Loucy (cell line): ENCODE measurements around the gene PIGR.

ENCODE experiments used
- H2AFZ ChIP-seq: fragments of 200-600 bp; sonication (generic); 2 replicates; pipeline ENCODE4 v1.6.0; 2016; ENCODE audit warnings: antibody characterized with exemption, mild to moderate bottlenecking, low read length, moderate library complexity
- H3F3A ChIP-seq: fragments of 200-600 bp; 2 replicates; pipeline ENCODE4 v1.6.0; 2016; ENCODE audit warnings: antibody characterized with exemption, low read depth, mild to moderate bottlenecking
- H3K27me3 ChIP-seq: fragments of 200-600 bp; sonication (generic); 2 replicates; pipeline ENCODE4 v1.6.1; 2014; ENCODE audit warnings: low read length, mild to moderate bottlenecking; ENCODE audit not compliant: insufficient read depth, poor library complexity, severe bottlenecking
- H3K36me3 ChIP-seq: fragments of 200-600 bp; sonication (generic); 2 replicates; pipeline ENCODE4 v1.6.1; 2016; ENCODE audit warnings: low read length; ENCODE audit not compliant: insufficient read depth
- H3K4me1 ChIP-seq: fragments of 200-600 bp; sonication (generic); 2 replicates; pipeline ENCODE4 v1.5.1; 2014; ENCODE audit warnings: low read length, mild to moderate bottlenecking; ENCODE audit not compliant: insufficient read depth, poor library complexity, severe bottlenecking
- H3K4me2 ChIP-seq: fragments of 200-600 bp; sonication (generic); 2 replicates; pipeline ENCODE4 v1.6.0; 2014; ENCODE audit warnings: antibody characterized with exemption, low read length, low read depth, mild to moderate bottlenecking; ENCODE audit not compliant: poor library complexity, severe bottlenecking
- H3K4me3 ChIP-seq: fragments of 200-600 bp; sonication (generic); 2 replicates; pipeline ENCODE4 v1.5.1; 2014; ENCODE audit warnings: low read length, mild to moderate bottlenecking, mixed read lengths; ENCODE audit not compliant: poor library complexity, severe bottlenecking
- H3K79me2 ChIP-seq: fragments of 200-600 bp; sonication (generic); 2 replicates; pipeline ENCODE4 v1.6.1; 2014; ENCODE audit warnings: low read length; ENCODE audit not compliant: insufficient read depth
- H3K9ac ChIP-seq: fragments of 200-600 bp; sonication (generic); 2 replicates; pipeline ENCODE4 v1.6.0; 2014; ENCODE audit warnings: mild to moderate bottlenecking, low read depth, low read length, moderate library complexity; ENCODE audit not compliant: poor library complexity, severe bottlenecking
- H3K9me2 ChIP-seq: fragments of 200-600 bp; sonication (generic); replicated peaks from 2 replicates; pipeline ENCODE4 v1.6.1; 2016; ENCODE audit warnings: low read depth, low read length, mixed read lengths
- H3K9me3 ChIP-seq: fragments of 200-600 bp; sonication (generic); 2 replicates; pipeline ENCODE4 v1.6.1; 2014; ENCODE audit warnings: mild to moderate bottlenecking, antibody characterized with exemption, low read length, low read depth; ENCODE audit not compliant: insufficient read depth
- H4K20me1 ChIP-seq: fragments of 200-600 bp; sonication (generic); 2 replicates; pipeline ENCODE4 v1.6.0; 2014; ENCODE audit warnings: antibody characterized with exemption, low read length, mild to moderate bottlenecking; ENCODE audit not compliant: insufficient read depth, poor library complexity, severe bottlenecking
- CTCF ChIP-seq: fragments of 200-600 bp; sonication (generic); conservative IDR thresholded peaks from 2 replicates; pipeline ENCODE4 v1.5.1; 2014; ENCODE audit warnings: mild to moderate bottlenecking, antibody characterized with exemption, low read length
- EZH2phosphoT487 ChIP-seq: fragments of 200-600 bp; IDR thresholded peaks from 2 replicates; pipeline ENCODE4 v1.6.1; 2018; ENCODE audit warnings: antibody characterized with exemption, mild to moderate bottlenecking, moderate library complexity, borderline replicate concordance

PIGR gene

GRCh38 chr1:206916000-206916709 is 30.1 kb downstream of the PIGR start:
- Histone ChIP-seq H3K9ac (no peak overlapping the region), H3K79me2 (no peaks in the 10 kb centered on the region), H2AFZ (no peak overlapping the region), H3K9me2 (no peaks in the 10 kb centered on the region), H3K4me1 (peaks cover 5% of the 10 kb centered on the region), H3K36me3 (no peaks in the 10 kb centered on the region), H4K20me1 (no peaks in the 10 kb centered on the region), H3K9me3 (no peaks in the 10 kb centered on the region), H3K27me3 (no peaks in the 10 kb centered on the region), H3K4me3 (no peak overlapping the region), H3F3A (no peaks in the 10 kb centered on the region), H3K4me2 (no peak overlapping the region)
- TF ChIP-seq CTCF (no peak), EZH2phosphoT487 (no peak)

DNA sequence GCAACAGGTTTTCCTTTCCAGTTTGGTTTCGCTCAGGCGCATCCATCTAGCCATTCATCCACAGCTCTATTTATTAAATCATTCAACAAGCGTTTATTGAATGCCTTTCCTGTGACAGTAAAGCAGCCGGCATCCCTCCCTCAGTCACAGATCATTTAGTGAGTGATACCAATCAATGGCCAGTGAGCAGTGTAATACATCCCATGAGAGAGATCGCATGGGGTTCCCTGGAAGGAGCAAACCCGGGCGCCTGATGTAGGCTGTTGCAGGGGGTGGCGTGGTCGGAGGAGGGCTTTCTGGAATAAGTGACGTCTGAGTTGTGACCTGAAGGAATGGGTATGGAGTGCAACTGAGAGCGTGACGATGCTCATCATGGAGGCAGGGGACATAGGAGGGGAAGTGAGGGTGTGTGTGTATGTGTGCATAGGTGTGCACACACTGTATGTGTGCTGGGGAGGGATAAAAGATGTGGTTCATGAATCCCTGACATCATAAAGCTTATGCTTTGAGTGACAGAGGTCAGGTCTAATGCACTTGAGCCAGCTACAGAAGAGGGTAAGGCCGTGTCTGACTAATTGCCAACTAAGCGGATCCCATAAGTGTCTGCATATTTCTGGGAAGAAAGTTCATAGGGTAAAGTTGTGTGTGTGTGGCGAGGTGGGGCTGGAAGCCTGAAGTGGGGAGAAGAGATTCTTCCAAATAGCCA is 31.1 kb downstream of the PIGR start:
- Histone ChIP-seq H4K20me1 (no peaks in the 10 kb centered on the region), H3K36me3 (no peaks in the 10 kb centered on the region), H3K79me2 (no peaks in the 10 kb centered on the region), H3K9me2 (no peaks in the 10 kb centered on the region), H3K9ac (no peak overlapping the region), H3F3A (no peaks in the 10 kb centered on the region), H2AFZ (no peak overlapping the region), H3K4me2 (no peak overlapping the region), H3K4me1 (no peaks in the 10 kb centered on the region), H3K4me3 (no peak overlapping the region), H3K27me3 (no peaks in the 10 kb centered on the region), H3K9me3 (no peaks in the 10 kb centered on the region)
- TF ChIP-seq CTCF: no peak
- TF ChIP-seq EZH2phosphoT487: no peak

DNA sequence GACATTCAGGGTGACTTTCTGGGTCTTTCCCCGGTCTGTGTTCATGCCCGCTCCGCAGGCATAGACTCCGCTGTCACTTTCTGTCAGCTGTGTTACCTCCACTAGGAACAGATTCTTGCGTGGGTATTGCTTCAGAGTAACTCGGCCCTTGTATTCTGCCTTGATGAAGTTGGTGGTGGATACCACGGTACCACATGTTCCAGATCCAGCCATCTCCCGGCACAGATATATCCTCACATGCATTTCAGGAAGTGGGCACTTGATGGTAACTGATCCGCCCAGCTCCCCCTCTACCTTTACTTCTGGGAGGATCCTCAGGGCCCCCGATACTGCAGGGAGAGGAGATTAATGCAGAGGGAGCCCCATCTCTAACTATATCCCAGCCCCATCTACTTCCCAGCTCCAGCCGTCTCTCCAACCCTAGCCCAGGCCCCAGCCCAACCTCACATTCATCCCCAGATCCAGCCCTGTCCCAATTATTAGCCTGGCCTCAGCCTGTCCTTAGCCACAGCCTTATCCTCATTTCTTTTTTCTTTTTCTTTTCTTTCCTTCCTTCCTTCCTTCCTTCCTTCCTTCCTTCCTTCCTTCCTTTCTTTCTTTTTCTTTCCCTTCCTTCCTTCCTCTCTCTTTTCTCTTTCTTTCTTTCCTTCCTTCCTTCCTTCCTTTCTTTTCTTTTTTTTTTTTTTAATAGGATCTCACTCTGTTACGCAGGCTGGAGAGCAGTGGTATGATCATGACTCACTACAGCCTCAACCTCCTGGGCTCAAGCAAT is 32.3 kb downstream of the PIGR start:
- Histone ChIP-seq H4K20me1 (no peaks in the 10 kb centered on the region), H3K9ac (no peak overlapping the region), H3K36me3 (no peaks in the 10 kb centered on the region), H3K9me3 (no peaks in the 10 kb centered on the region), H3K4me2 (no peak overlapping the region), H2AFZ (no peak overlapping the region), H3K9me2 (no peaks in the 10 kb centered on the region), H3K27me3 (peaks cover 12% of the 10 kb centered on the region), H3K4me3 (no peak overlapping the region), H3K4me1 (no peaks in the 10 kb centered on the region), H3F3A (no peaks in the 10 kb centered on the region), H3K79me2 (no peaks in the 10 kb centered on the region)
- TF ChIP-seq CTCF (no peak), EZH2phosphoT487 (no peak)
